HuH-7.5 (cell line): ENCODE measurements around the gene TNFRSF25.

Experiments
- DNase-seq: peaks from one replicate; pipeline ENCODE4 v3.0.0; 2011; ENCODE audit warnings: low spot score

The TNFRSF25 gene

DNA sequence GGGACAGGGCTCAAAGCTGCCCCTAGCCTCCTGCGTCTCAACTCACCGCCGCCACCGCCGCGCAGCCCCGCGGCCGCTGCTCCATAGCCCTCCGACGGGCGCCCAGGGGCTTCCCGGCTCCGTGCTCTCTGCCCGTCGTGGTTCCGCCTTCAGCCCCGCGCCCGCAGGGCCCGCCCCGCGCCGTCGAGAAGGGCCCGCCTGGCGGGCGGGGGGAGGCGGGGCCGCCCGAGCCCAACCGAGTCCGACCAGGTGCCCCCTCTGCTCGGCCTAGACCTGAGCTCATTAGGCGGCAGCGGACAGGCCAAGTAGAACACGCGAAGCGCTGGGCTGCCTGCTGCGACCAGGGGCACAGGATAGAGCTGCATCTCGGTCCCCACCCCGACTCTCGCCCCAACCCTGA, at the start of gene TNFRSF25:
TNFRSF25 (minus strand) TSS at position 151 of the 400 bp plus-strand sequence; CDS start at position 85, 66 bp downstream.
- no peak for DNase-seq

GRCh38 chr1:6515771-6516170, 49.8 kb upstream of the TNFRSF25 start:
- no peak for DNase-seq

DNA sequence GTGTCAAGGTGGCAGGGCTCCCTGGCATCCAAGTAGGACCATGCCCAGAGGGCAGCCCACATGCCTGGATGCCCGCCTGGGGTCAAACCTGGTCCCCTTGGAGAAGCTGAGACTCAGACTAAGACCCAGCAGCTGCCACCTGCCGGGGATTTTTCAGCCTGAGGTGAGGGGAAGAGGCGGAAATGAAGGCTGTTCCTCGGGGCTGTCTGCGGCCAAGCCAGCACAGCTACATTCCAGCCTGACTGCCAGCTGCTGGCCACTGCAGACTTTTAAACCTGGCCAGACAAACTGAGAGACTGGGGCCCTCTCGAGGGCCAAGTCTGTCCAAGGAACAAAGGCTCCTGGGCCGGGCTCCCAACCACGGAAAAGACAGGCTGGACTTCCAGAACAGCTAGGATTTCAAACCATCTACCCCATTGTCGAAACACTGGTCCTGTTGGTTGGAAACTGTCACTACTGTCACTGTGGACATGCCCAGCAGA, 47.4 kb upstream of the TNFRSF25 start:
- DNase-seq: no peak

GRCh38 chr1:6512908-6513280, 46.9 kb upstream of the TNFRSF25 start:
- DNase-seq: no peak

- DNase-seq: no peak
These were observed 46.4 kb upstream of the TNFRSF25 start for GRCh38 chr1:6512245-6512907.

DNA sequence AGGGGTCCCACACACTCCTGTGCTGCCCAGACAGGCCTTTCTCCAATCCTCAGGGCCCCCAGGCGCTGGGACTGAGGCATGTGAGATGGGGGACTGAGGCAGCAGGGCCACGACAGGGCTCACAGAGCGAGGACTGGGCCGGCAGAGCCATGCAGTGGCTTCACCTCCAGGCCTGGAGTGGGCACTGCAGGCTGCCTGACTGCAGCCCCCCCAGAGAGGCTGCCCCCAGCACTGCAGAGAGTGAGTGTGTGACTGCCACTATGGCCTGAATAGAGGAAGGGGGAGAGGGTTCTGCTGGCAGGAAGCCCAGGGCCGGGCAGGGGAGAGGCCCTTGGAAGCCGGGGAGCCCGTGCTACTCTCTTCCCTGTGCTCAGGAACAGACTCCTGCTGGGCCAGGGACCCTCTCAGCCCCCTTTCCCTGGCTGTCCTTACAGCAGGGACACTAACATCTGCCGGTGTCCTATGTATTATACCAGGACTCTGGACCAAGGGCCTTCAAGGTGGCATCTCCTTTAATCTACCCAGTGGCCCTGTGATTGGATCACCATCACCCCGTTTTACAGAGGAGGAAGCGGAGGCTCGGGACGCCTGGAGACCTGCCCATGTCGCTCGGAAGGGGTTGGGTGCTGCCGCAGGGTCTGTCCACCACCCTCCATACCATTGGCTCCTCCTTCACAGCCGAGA, 45.7 kb upstream of the TNFRSF25 start:
- no peak for DNase-seq

GRCh38 chr1:6511056-6511455, 45.1 kb upstream of the TNFRSF25 start:
- DNase-seq: no peak

DNA sequence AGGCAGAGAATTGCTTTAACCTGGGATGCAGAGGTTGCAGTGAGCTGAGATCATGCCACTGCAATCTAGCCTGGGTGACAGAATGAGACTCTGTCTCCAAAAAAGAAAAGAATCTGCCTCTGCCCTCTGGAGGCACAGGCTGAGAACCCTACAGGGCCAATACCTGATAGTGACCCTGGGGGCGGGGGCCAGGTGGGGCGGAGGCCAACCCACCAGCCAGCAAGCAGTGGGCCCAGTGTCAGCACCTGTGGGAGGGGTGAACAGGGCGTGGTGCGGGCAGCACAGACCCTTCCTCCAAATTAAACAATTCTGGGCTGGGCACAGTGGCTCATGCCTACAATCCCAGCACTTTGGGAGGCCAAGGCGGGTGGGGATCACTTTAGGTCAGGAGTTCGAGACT, 44.5 kb upstream of the TNFRSF25 start:
- no peak for DNase-seq

DNA sequence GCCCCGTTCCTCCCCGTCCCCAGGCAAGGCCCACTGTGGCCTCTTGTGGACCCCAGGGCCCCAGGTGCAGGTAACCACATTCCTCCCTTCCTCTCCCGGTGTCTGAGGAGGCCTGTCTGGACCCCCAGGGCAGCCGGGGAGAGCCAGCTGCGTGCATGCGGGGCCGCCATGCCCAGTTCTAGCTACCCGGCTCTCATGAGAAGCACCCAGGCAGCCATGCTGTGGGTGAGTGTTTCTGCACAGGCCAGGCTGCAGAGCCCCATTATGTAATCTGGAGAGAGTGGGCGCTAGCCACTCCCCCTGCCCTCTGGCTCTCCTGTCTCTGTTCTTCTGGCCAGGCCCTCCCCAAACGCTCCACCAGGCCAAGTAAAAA, 43.9 kb upstream of the TNFRSF25 start:
- DNase-seq: no peak

- DNase-seq: no peak
These were observed 43.4 kb upstream of the TNFRSF25 start for GRCh38 chr1:6509220-6509918.

DNA sequence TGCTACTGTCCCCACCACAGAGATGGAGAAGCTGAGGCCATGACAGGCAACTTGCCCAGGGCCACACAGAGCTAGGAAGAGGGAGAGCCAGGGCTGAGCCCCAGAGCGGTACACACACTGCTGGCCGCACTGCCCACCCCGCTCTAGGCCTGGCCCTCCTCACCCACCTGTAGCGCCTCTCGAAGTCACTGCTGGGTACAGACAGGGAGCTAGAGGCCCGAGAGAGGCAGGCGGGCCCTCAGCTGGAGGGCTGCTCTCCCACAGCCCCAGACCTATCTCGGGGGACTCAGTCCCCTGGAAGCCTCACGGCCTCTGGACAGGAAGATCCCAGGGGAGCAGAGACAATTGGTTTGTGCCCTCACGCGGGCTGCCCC, 42.8 kb upstream of the TNFRSF25 start:
- no peak for DNase-seq

- DNase-seq: no peak
These were observed 42.3 kb upstream of the TNFRSF25 start for GRCh38 chr1:6508154-6508815.

GRCh38 chr1:6507461-6507911, 41.5 kb upstream of the TNFRSF25 start:
- DNase-seq: no peak

DNA sequence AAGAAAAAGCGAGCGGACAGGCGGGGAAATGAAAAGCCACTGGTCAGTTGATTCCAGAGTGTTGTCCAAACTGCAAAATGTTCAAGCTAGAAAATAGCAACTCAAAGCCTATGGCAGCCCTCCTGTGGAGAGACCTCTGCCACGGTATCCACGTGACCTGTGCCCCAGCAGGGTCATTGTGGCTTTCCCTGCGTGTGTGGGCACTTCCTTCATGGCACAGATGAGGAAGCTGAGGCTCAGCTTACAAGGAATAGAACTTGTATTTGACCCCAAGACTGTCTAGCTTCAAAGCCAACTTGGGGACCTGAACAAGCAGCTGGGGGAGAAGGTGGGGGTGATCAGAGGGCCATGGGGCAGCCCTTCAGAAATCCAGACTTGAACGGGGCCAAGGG, 41.1 kb upstream of the TNFRSF25 start:
- no peak for DNase-seq

DNA sequence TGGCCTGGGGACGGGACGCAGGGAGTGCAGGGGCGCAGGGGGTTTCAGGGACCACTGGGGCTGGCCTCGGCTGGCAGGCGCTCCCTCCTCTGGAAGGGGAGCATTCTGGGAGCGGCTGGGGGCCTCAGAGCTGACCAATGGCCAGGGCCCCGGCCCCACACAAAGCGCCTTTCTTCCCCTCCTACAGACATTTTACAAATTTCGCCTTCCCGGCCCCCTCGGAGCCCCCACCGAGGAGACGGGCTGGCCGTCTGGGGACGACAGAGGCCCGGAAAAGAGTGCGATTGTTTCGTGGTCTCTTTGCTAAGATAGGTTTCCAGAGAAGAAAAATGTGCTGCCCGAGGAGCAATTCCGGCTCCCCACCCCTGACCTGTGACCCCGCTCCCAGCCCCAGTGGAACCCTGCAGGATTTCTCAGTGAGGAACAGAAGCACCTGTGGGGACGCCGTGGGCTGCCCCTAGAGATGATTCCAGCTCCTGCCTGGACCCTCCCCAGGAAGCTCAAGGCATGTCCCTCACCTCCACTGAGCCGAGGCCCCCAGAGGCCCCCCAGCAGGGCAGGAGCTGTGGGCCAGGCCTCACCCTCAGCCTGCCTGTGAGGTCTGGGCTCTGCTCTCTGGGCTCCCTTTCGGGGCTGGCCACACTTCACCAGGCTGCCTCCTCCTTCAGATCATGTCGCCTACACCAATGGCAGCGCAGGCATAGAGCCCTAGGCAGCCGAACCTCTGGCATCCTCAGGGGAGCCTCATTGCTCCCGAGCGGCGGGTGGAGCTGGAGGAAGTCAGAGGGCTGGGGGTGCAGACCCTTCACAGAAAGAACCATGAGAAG, 40.5 kb upstream of the TNFRSF25 start:
- DNase-seq: no peak

GRCh38 chr1:6505367-6506209, 39.6 kb upstream of the TNFRSF25 start:
- DNase-seq: no peak

GRCh38 chr1:6504887-6505286, 38.9 kb upstream of the TNFRSF25 start:
- DNase-seq: no peak

GRCh38 chr1:6503884-6504602, 38.1 kb upstream of the TNFRSF25 start:
- no peak for DNase-seq

DNA sequence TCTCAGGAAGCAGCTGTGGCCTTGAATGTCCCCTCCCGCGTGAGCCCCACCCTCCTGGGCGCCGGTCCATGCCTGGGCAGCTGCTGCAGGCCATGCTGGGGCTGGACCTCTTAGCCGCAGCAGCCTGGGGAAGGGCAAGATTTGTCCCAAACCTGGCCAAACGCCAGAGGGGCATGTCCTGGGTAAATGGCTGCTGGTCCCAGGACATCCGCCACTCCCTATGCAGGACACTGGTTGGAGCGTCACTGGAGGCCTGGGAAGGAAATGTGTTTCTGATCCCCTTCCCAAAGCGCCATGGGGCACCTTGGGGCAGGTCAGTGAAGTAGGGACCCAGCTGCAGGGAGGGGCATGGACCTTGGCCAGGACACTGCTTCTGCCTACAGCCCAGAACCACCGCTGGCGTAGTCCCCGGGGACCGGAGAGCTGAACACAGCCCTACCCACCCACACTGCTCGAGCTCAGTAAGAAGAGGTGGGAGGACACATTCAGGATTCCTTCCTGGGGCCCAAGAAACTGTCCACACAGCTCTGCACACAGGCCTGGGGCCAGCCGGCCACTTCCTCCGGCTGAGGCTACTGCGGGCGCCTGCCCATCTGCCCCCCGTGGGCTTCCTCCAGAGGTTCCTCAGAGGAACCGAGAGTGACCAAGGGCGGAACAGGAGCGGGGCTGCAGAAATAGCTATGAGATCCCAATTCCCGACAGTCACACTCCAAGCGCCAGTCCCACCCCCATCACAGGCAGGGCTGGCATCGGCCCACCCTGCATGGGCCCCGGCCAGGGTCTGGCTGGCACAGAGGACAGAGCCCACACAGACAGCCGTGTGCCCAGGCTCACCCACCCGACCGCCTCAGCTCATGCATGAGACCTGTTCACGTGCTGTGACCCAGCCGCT, 36.3 kb upstream of the TNFRSF25 start:
- DNase-seq: no peak
